ENCODE results near the gene KEL.

Gene KEL

DNA sequence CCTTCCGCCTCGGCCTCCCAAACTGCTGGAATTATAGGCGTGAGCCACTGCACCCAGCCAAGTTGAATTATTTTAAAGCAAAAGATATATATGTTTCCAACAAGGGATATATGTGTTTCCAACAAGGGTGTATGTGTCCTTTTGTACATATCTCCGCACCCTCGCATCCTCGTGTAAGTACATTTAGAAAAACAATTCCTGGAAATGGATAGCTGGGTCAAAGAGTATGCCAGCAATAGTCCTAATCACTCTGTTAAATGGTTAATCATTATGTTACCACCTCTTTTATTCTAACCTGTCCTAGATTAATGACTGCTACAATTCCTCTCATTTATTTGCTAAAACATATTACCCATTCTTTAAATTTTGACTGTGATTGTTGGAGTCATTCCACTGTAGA is 36.8 kb upstream of the KEL start:
- Histone ChIP-seq H3K27ac (ENCODE audit: low read depth, low read length) (no peak overlapping the region), H3K79me2 (ENCODE audit: insufficient read depth, low read length) (no peaks in the 10 kb centered on the region), H4K20me1 (ENCODE audit: low read depth, low read length) (no peaks in the 10 kb centered on the region), H3K9me3 (ENCODE audit: insufficient read depth, low read length) (no peaks in the 10 kb centered on the region), H3K9me2 (replicated peaks; ENCODE audit: insufficient read depth, low read length) (no peaks in the 10 kb centered on the region), H3K4me2 (ENCODE audit: low read depth, low read length, poor library complexity, severe bottlenecking) (no peak overlapping the region), H3K36me3 (ENCODE audit: low read length) (no peaks in the 10 kb centered on the region), H3K9ac (ENCODE audit: low read length) (no peak overlapping the region), H3K4me3 (ENCODE audit: insufficient read depth, low read length, poor library complexity, severe bottlenecking) (no peak overlapping the region), H2AFZ (ENCODE audit: low read depth, low read length, severe bottlenecking) (no peak overlapping the region), H3F3A (ENCODE audit: insufficient read depth) (no peaks in the 10 kb centered on the region), H3K27me3 (ENCODE audit: low read length) (no peaks in the 10 kb centered on the region)
- TF ChIP-seq EZH2phosphoT487 (conservative IDR thresholded peaks at IDR 0.05; ENCODE audit: low read length) = no peak
- TF ChIP-seq, protein P1, sequence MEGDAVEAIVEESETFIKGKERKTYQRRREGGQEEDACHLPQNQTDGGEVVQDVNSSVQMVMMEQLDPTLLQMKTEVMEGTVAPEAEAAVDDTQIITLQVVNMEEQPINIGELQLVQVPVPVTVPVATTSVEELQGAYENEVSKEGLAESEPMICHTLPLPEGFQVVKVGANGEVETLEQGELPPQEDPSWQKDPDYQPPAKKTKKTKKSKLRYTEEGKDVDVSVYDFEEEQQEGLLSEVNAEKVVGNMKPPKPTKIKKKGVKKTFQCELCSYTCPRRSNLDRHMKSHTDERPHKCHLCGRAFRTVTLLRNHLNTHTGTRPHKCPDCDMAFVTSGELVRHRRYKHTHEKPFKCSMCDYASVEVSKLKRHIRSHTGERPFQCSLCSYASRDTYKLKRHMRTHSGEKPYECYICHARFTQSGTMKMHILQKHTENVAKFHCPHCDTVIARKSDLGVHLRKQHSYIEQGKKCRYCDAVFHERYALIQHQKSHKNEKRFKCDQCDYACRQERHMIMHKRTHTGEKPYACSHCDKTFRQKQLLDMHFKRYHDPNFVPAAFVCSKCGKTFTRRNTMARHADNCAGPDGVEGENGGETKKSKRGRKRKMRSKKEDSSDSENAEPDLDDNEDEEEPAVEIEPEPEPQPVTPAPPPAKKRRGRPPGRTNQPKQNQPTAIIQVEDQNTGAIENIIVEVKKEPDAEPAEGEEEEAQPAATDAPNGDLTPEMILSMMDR (IDR thresholded peaks at IDR 0.05; ENCODE audit: insufficient read depth, low read length, poor library complexity, severe bottlenecking) = no peak

DNA sequence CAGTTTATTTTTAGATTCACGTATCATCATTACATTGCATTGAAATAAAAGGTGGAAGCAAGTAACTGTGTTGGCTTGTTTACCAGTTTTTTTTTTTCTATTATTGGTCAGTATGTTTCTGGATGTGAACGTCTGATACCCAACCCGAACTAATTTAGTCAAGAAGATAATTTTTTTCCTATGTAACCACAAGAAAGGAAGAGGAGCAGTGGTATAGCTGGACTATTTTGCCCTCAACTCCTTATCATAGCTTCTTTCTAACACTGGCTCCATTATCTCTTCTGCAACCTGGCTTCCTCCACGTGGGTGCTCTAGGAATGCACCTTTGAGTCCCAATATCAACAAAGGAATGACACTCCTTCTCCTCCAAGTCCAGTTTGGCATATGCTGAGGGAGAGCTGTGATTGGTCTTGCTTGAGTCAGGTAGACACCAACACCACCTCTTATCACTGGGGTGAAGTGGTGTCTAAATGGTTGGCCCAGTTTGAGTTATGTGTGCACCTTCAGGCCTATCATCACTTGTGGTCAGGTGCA is 35.4 kb upstream of the KEL start:
- Histone ChIP-seq H3K27me3 (ENCODE audit: low read length) (no peaks in the 10 kb centered on the region), H3K36me3 (ENCODE audit: low read length) (no peaks in the 10 kb centered on the region), H3K4me3 (ENCODE audit: insufficient read depth, low read length, poor library complexity, severe bottlenecking) (no peak overlapping the region), H2AFZ (ENCODE audit: low read depth, low read length, severe bottlenecking) (no peak overlapping the region), H3K27ac (ENCODE audit: low read depth, low read length) (no peak overlapping the region), H3F3A (ENCODE audit: insufficient read depth) (no peaks in the 10 kb centered on the region), H3K9me2 (replicated peaks; ENCODE audit: insufficient read depth, low read length) (no peaks in the 10 kb centered on the region), H3K4me2 (ENCODE audit: low read depth, low read length, poor library complexity, severe bottlenecking) (no peak overlapping the region), H3K79me2 (ENCODE audit: insufficient read depth, low read length) (no peaks in the 10 kb centered on the region), H3K9ac (ENCODE audit: low read length) (no peak overlapping the region), H3K9me3 (ENCODE audit: insufficient read depth, low read length) (no peaks in the 10 kb centered on the region), H4K20me1 (ENCODE audit: low read depth, low read length) (no peaks in the 10 kb centered on the region)
- TF ChIP-seq EZH2phosphoT487 (conservative IDR thresholded peaks at IDR 0.05; ENCODE audit: low read length) = no peak
- TF ChIP-seq, protein P1 (IDR thresholded peaks at IDR 0.05; ENCODE audit: insufficient read depth, low read length, poor library complexity, severe bottlenecking) = no peak

DNA sequence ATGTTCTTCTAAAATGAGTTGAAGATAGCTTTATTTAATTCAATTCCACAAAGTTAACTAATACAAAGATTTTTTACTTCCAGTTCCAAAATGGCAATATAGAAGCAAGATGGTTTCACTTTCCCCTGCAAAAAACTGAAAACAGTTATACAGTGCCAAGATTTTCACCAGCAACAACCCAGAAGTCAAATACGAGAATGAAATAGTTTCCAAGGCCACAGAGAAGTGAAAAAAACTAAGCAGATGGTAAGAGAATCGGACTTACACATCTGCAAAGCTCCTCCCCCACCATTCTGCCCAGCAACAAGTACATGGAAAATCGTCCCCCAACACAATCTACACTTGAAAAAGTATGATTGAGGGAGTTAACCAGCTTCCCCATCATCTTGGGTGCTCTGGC is 30.3 kb upstream of the KEL start:
- Histone ChIP-seq H3K9me3 (ENCODE audit: insufficient read depth, low read length) (no peaks in the 10 kb centered on the region), H3K79me2 (ENCODE audit: insufficient read depth, low read length) (no peaks in the 10 kb centered on the region), H3K4me2 (ENCODE audit: low read depth, low read length, poor library complexity, severe bottlenecking) (no peak overlapping the region), H3K27ac (ENCODE audit: low read depth, low read length) (no peak overlapping the region), H4K20me1 (ENCODE audit: low read depth, low read length) (no peaks in the 10 kb centered on the region), H3K9me2 (replicated peaks; ENCODE audit: insufficient read depth, low read length) (no peaks in the 10 kb centered on the region), H3K36me3 (ENCODE audit: low read length) (no peaks in the 10 kb centered on the region), H3F3A (ENCODE audit: insufficient read depth) (no peaks in the 10 kb centered on the region), H3K27me3 (ENCODE audit: low read length) (no peaks in the 10 kb centered on the region), H3K4me3 (ENCODE audit: insufficient read depth, low read length, poor library complexity, severe bottlenecking) (no peak overlapping the region), H2AFZ (ENCODE audit: low read depth, low read length, severe bottlenecking) (no peak overlapping the region), H3K9ac (ENCODE audit: low read length) (no peak overlapping the region)
- TF ChIP-seq EZH2phosphoT487 (conservative IDR thresholded peaks at IDR 0.05; ENCODE audit: low read length) = no peak
- TF ChIP-seq, protein P1 (IDR thresholded peaks at IDR 0.05; ENCODE audit: insufficient read depth, low read length, poor library complexity, severe bottlenecking) = no peak
